ENCODE data around the gene CTIF.
A peak's percentile ranks its signal among the peaks of the same experiment; 100 is the strongest.

CTIF gene

DNA sequence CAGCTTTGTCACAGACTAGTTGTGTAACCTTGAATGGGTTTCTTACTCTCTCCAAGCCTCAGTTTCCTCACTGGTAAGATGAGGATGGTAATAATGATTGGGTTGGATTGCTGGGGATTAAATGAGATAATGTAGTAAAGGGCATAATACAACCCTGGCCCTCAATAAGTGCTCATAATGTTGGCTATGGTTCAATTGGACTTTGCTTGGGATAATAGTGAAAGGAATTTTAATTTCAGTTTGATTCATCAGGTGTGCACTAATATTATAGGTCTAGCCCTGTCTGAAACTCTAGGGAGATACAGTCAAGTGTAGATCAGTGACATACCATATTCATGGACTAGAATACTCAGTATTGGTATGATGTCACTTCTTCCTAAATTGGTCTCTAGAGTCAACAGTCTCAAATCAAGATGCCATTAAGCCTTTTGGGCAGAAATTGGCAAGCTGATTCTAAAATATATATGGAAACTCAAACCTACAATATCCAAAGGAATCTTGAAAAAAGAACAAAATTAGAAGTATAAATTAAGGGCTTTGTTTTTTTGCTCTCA is 250.5 kb downstream of the CTIF start:
- DNase-seq (ENCODE audit: low spot score): no peak

DNA sequence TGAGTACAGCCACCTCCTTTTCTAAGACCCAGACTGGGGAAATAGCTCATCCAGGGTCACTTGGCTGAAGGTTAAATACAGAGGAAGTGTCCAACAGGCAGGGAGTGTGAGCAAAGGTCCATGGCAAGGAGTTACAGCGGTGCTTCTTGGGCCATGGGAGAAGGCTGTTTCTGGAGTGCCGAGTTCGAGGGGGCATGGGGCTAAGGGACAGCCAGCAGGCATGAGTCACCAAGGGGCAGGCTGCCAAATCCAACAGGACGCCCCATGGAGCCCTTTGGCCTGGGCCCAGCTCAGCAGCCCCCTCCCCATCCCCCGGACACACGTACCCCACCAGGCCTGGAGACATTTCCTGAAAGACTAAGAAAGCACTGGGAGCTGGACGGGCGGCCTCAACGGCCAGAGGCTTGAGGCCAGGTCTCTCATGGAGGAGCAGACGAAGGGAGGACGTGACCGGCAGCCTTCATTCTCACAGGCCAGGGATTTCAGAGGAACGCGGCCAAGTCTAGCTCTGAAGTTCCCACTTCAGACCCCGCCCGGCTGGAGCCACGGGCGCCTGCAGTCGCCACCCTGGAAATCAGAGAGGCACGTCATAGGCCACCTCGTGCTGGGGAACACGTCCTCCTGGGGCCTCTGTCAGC is 251.5 kb downstream of the CTIF start:
- DNase-seq (ENCODE audit: low spot score): no peak

DNA sequence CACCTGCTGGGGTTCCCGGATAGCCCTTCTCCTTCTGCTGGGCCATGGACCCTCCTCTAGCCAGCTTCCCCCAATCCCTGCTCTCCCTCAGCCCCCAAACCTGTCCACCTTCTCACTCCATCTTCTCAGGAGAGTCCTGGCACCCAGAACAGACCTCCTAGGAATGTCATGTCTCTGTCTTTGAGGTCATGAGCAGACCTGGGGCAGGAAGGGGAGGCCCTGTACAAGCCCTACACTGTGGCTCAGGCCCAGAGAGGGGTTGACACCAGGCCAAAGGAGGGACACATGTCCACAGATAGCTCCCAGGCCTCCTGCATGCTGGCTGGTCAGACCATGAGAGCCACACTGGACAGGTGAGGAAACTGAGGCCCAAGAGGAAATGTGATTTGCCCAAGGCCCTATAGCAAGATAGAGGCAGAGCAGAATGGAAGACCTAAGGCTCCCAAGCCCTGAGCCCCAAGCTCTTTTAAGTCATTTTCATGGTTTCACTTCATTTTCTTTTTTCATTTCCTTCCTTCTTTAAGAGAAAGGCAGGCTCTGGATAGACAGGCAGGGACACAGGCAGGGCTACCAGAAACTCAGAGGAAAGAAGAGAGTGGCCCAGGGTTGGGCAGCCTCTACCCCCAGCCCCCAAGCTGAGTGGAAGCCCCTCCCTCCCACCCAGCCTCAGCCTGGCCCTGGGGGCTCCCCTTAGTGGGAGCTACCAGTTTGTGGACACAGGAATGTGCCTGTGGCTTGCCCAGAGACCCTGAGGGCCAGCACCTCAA is 252.2 kb downstream of the CTIF start:
- DNase-seq (ENCODE audit: low spot score): no peak

DNA sequence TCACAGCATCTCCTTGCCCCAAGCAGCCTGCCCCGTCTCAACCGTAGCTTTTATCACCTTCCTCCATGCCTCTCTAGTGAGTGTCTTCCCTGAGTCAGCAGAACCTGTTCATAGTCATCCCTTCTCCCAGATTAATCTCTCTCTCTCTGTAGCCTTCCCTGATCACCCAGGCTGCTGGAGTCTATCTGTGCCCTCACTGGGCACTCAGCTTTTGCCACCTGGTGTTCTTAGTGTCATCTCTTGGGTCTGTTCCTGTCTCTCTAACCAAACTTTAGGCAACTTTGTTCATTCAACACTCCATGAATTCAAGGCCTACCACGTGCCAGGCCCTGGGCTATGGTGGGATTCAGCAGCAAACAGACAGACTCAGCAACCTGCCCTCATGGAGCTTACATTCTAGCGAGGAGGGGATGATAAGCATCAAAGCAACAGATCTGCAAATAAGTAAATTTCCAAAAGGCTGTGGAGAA is 252.8 kb downstream of the CTIF start:
- no peak for DNase-seq (ENCODE audit: low spot score)

DNA sequence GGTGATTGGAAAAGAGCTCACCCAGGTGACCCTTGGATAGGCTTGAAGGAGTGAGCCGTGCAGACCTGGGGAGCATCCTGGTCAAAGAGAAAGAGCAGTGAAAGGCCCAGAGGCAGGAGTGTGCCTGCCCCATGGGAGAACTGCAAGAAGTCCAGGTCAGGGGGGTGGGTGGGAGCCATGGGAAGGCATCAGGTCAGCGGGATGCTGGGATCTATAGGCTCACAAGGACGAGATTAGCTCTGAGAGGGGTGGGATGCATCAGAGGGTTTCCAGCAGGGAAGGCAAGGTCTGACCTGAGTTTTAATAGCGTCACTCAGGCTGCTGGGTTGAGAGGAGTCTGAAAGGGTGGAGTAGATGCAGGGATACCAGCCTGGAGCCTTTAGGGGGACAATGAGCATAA is 253.3 kb downstream of the CTIF start:
- DNase-seq (ENCODE audit: low spot score): no peak

DNA sequence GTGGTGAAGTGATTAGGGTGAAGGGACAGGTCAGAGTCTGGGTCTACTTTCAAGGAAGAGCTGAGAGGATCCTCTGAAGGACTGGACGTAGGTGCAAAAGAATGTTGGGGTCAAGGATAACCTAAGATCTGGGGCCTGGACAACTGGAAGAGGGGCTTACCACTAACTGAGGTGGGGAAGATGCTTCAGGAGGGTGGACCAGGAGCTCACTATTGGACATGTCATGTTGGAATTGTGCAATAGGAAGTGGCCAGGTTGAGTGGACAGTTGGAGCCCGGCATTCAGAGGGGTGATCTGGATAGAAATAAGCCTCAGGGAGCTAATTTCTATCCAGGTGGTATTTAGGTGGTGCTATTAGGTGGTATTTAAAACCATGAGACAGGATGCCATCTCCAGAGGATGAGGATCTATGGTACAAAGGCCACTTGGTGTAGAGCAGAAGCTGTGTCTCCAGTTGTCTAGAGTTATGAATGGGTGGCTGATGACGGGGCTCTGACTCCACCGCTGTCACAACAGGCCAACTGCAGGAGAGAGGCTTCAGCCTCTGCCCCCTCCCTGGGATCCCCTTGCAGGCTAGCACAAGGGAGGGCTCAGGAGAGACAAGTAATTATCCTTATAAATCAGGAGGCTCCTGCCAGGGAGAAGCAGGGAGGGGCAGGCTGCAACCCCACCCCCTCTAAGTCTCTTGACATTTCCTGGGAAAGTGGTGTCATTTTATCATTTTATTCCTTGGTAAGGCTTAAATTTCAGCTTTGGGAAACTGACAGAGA is 254.0 kb downstream of the CTIF start:
- no peak for DNase-seq (ENCODE audit: low spot score)

DNA sequence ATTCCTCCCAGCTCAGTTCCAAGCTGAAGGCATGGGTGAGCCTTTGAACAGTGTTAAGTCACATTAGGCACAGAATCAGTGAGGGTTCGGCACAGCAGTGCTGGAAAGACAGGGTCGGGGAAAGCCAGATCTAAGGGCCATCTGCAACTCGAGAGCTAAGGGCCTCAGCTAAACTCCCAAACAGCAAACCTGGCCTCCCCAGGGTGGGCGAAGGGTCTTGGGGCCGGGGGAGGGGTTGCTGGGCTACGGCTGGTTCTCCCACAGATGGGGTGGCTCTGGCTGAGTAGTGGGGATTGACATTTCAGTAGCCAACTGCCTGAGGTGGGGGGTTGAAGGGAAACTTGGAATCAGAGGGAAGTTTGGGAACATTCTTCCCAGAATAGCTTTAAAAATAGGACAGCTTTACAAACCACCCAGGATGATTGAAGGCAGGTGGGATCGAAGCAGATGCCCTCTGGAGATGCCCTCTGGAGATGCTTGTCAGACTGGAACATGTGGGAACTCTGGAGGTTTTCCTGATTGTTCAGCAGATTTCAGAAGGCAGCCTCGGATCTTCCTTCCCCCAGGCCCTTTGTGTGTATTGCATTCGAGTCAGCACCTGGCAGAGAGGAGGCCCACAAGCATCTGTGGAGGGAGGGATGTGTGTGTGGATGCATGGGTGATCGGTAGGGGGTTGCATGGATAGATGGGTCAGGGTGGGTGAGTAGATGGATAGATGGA is 255.6 kb downstream of the CTIF start:
- no peak for DNase-seq (ENCODE audit: low spot score)

DNA sequence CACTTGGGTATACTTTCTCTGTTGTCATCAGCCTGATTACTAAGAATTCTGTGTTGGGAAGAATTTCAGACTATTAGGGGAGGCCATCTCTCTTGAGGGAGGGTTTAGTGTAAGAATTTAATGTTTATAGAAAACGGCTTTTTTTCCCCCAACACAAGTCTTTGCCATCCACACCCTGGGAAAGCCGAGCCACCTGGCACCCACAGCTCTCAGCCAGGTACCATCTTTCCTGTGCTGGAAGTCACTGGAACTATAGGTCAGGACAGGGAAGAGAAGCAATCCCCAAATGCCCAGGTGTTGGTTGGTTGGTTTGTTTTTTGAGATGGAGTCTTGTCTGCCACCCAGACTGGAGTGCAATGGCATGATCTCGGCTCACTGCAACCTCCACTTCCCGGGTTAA is 256.9 kb downstream of the CTIF start:
- no peak for DNase-seq (ENCODE audit: low spot score)

DNA sequence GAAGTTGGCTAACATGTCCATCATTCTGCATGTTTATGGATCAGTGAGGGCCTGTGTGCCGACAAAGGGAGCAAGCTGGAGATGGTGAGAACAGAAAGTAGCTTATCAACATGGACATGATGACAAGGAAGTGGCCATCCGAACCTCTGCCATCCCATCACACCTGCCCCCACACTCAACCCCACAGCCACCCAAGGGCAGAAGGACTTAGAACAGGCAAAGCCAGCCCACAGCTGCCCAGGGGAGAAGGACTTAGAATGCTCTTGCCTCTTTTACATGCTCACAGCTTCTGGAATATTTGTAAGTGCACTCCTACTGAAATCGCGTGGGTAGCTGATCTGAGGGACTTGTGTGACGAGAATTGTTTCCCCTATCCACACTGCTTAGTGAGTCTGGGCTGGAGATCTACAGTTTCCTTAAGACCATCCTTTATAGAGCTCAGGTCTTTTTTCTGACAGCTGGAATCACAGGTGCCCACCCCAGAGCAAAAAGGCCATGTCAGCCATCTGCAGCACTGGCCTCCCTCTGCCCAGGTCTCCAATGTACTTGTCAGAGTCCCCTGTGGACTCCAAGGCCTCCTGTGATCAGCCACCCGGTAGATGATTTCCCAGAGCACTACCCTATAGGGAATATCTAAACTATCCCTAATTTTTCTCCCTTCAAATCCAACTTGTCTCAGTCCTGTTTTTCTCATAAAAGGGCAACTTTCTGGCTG is 257.8 kb downstream of the CTIF start:
- no peak for DNase-seq (ENCODE audit: low spot score)

DNA sequence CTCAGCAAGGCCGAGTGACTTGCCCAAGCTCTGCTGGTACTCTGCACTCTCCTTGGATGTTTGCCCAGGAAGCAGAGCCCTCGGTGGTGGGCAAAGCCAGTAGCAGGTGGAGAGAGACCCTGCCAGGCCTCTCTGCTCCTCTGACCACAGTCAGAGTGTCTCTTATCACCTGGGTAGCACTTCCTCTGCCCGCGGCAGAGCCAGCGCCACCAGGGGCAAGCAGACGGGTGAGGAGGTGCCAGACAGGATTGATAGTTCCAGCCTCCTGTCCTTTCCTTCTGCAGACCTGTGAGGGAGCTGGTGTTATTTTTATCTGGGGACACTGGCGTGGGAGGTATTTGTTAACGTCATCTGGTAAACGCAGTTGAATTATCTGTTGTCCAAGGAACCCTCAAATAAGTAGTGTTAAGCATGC is 259.0 kb downstream of the CTIF start:
- DNase-seq (ENCODE audit: low spot score): no peak

DNA sequence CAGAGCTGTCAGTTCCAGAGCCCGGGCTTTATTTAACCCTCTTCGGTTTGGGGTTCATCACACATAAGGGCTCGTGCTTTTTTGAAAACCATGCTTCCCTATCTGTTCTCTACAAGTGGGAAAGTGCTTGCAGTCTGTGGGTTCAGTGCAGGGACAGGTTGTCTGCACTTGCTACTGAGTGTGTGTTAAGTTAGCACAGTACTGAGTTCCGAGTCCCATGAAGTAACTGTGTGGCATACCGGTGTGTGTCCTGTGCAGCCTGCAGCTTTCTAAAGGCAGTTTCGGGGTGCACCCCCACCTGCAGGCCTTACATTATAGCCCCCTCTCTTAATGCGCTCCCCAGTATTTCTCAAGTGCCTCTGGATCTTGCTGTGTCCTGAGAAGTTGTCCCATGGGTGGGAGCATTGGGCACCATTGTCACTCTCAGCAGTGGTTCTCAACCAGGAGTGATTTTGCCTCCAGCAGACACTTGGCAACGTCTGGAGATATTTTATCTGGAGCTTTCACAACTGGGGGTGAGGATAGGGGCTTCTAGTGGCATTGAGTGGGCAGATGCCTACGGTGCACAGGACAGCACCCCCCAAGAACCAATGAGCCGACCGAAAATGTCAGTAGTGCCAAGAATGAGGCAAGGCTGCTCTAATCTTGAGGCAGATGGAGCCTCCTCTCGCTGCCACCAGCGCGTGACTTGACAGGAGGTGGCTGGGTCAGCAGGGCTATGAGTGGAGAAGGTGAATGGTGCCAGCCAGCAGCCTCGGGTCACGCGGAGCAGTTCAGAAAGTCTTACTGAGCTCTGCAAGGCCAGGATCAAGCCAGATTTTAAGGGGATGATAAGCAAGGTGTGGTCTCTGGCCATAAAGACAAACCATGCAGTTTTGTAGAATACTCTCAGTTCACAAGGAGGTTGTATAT is 259.8 kb downstream of the CTIF start:
- DNase-seq (ENCODE audit: low spot score): no peak

DNA sequence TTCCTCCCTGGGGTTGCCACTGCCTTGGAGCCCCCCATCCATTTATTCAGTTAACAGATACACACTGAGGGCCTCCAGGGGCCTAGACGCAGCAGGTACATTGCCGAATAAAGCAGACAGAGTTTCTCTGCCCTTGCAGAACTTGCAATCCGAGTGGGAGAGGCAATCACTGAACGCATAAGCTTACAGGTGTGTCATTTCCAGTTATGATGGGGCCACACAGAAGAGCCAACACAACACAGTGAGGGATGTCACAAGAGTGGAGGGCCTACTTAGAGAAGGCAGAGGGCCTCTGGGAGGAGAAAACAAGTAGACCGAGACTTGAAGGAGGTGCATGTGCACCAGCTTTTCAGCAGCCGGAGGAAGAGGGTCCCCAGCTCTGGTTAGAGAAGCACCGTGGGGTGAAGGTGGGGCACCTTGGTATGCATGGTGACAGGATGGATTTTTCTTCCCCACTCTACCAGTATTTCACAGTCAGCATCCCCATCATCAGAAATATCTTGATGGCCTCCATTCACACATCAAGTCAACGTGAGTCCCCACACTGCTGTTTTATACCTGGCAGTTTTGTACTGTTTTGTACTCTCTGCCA is 261.0 kb downstream of the CTIF start:
- DNase-seq (ENCODE audit: low spot score): no peak

DNA sequence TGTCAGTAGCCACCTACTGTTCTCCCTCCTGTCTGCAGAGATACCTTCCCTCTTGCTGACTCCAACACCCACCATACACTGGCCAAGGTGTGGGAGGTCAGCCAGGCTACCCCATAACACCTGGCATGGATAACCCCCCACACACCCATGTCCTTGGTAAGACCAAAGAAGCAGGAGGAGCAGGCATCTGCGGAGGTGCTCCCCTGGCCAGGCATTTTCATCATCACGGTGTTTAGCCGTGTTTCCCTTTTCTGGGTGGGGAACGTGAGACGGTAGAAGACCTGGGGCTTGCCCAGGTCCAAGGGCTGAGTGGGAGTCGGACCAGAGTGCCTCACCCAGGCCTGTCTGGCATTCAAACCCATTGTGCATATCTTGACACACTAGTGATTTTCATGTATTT is 261.6 kb downstream of the CTIF start:
- no peak for DNase-seq (ENCODE audit: low spot score)

DNA sequence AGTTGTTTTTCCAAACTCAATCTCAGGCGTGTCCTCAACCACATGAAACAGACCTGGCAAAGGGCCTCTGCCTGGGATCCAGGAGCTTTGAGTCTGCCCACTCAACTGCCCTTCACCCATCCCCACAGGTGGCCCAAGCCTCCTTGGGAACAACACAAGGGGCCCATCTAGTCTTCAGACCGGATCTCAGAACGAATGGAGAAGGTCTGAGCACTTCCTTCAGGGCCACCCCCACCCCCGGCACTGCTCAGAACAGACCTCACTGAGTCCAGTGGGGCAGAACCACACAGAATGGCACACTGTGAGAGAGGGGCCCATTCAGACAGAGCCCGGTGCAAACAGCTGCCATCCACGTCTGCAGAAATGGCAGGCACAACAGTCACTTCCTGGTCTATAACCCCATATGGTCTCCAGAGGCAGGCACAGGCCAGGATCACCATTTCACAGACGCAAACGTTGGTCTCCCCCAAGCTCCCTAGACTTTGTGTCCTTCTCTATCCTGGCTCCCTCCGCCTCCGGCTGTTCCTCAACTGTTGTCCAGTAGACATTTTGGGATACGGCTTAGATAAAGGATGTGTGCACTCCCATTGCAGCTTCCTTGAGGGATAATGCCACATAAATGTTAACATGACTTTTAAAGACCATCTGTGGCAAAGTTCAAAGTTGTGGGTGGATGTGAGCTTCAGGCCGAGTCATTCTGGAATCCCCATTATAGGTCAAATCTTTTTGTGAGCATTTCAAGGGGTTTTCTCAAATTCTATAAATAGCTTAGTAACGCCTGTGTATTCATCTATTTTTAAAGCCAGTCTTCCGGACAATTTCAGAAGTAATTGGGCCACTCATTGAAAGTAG is 262.3 kb downstream of the CTIF start:
- DNase-seq (ENCODE audit: low spot score): peak; percentile 66

DNA sequence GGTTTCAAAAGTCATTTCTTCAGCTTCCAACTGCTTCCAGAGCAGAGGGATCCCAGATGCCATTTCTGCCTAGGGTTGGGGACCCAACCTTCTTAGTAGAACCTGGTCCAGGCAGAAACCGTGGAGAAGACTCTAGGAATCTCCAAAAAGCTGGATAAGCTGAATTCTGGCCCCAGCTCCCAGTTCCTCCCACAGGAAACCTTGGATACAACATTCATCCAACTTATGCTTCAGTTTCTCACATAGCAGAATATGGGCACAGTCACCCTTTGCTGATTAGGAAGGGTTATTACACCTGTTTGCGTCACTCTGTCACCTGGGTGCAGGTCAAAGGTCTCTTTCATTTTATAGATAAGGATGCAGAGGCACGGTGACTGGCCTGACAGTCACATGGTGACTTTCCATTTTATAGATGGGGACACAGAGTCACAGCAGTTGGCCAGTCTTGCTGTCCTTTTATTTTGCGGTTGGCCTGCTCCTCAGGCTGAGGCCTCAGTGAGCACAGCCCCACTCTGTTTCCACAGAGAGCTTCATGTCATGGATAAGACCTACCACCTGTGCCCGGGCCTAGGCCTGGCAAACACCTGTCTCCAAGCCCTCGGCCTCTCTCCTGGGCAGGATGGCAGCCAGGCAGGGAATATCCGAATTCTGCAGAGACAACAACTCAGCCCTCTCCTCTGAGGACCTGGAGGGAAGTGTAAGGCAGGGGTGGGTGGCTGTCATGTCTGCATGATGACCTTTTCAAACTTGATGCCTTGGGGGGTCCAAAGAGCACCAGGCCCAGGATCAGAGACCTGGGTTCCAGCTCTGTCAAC is 263.1 kb downstream of the CTIF start:
- DNase-seq (ENCODE audit: low spot score): no peak

DNA sequence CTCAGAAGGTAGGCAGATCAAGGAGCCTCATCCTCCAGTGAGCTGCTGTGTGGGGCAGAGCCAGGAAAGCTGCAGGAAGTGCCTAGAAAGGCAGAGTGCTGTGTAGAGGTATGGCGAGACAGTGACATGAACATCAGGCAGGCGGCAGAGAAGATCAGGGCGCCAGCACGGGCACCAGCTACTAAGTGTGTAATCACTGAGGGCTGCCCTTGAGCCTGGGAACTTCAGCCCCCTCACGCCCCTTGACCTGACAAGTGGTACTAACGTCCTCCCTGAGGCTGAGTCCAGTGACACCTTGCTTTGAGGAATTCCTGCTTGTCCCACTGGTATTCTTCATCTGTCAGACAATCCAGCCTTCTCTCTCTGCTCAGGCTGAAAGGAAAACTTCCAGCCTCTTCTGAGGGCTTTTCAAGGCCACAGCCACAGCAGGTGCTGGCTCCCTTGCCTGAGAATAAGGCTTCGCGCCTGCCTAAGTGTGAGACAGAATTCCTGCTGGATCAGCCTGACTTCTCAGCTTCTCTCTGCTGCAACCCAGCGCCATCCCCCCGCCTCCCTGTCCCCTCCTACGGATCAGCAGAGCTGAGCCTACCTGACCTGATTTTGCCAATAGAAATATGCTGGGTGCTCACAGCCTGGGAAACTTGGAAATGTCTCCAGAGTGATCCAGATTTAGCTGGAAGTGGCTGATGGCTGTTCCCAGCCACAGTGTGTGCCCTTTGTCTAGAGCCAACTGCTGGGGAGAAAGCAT is 263.9 kb downstream of the CTIF start:
- no peak for DNase-seq (ENCODE audit: low spot score)

DNA sequence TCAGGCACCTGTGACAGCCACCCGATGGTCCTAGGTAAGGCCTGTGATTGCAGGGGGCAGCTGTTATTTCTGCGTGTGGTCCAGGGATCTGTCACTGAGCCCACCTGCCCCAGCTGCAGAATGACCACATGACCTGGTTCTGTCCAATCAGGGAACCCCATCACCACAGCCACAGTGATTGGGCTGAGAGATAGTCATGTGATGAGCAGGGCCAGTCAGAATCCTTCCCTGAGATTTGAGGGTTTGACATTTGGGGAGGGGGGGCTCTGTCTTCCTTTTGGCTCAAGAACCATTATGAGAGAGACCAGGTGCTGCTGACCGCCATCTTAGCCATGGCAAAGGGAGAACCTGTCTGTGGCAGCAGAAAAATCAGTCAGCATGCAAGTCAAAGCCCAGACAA is 264.7 kb downstream of the CTIF start:
- DNase-seq (ENCODE audit: low spot score): no peak

All from hepatic stellate cell (primary cell).